Measurements from ENCODE around the gene CHKA.

CHKA gene

GRCh38 chr11:68053117-68053516 lies 68.1 kb downstream of the CHKA start:
- Histone ChIP-seq H3K4me3 (ENCODE audit: low read length) (no peak overlapping the region), H2AFZ (ENCODE audit: low read length) (no peak overlapping the region), H3K4me2 (ENCODE audit: low read depth, low read length) (no peak overlapping the region), H3K4me1 (ENCODE audit: low read length) (no peaks in the 10 kb centered on the region), H3K9me2 (replicated peaks; ENCODE audit: insufficient read depth, low read length) (no peaks in the 10 kb centered on the region), H3K9me3 (replicated peaks; ENCODE audit: insufficient read depth, low read length) (no peaks in the 10 kb centered on the region), H3K9ac (ENCODE audit: low read length) (no peak overlapping the region), H3K27ac (ENCODE audit: low read length) (no peak overlapping the region), H3K79me2 (ENCODE audit: low read length) (no peaks in the 10 kb centered on the region; the same call in 1 of the 2 replicates), H3F3A (ENCODE audit: insufficient read depth, low read length) (peaks cover 8% of the 10 kb centered on the region; the same call in 1 of the 2 replicates), H3K36me3 (replicated peaks; ENCODE audit: insufficient read depth, low read length) (no peaks in the 10 kb centered on the region; the same call in 1 of the 2 replicates), H4K20me1 (ENCODE audit: insufficient read depth, low read length) (no peaks in the 10 kb centered on the region), H3K27me3 (replicated peaks; ENCODE audit: insufficient read depth, low read length) (no peaks in the 10 kb centered on the region)
- DNase-seq: no peak
- TF ChIP-seq, protein P1, sequence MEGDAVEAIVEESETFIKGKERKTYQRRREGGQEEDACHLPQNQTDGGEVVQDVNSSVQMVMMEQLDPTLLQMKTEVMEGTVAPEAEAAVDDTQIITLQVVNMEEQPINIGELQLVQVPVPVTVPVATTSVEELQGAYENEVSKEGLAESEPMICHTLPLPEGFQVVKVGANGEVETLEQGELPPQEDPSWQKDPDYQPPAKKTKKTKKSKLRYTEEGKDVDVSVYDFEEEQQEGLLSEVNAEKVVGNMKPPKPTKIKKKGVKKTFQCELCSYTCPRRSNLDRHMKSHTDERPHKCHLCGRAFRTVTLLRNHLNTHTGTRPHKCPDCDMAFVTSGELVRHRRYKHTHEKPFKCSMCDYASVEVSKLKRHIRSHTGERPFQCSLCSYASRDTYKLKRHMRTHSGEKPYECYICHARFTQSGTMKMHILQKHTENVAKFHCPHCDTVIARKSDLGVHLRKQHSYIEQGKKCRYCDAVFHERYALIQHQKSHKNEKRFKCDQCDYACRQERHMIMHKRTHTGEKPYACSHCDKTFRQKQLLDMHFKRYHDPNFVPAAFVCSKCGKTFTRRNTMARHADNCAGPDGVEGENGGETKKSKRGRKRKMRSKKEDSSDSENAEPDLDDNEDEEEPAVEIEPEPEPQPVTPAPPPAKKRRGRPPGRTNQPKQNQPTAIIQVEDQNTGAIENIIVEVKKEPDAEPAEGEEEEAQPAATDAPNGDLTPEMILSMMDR (IDR thresholded peaks at IDR 0.05; ENCODE audit: low read length): no peak
- no peak for TF ChIP-seq EZH2 (optimal IDR thresholded peaks at IDR 0.05; ENCODE audit: low read depth, low read length)
- TF ChIP-seq EZH2phosphoT487 (IDR thresholded peaks at IDR 0.05; ENCODE audit: low read length): no peak

DNA sequence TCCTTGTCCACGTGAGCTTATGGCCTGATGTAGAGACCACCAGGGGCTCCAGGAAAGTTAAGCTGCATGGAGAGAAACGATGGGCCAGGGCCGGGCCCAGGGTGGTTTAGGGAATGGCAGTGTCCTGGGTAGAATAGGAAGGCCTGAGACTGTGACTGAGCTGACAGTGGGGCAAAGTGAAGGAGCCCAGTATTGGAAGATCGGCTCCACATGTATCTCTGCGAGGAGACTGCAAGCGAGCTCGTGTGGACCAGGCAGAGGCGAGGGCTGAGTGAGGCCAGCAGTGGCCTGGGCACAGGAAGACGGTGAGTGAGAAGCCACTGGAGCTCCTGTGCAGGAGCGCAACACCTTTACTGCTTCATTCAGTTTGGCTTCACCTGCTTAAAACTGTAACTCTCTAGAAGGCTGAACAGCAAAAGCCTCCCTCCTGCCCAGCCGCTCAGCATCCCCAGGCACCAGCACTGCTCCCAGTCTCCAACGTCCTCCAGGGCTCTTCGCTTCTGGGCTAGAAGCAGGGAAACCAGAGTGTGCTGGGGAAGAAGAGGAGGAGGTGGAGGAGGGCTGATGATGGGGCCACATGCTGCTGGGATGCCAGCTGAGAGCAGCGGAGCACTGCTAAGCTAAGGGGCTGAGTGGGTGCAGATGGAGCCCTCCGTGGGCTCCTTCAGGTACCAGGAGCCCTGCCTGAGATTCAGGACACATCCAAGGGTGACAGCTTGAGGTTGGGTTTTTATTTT lies 68.9 kb downstream of the CHKA start:
- H3K27ac ChIP-seq (ENCODE audit: low read length): no peak overlapping the region
- H3K9me3 ChIP-seq (replicated peaks; ENCODE audit: insufficient read depth, low read length): no peaks in the 10 kb centered on the region
- DNase-seq: no peak
- TF ChIP-seq, protein P1 (IDR thresholded peaks at IDR 0.05; ENCODE audit: low read length): no peak
- TF ChIP-seq EZH2phosphoT487 (IDR thresholded peaks at IDR 0.05; ENCODE audit: low read length) (no peak), EZH2 (optimal IDR thresholded peaks at IDR 0.05; ENCODE audit: low read depth, low read length) (no peak)
- no peaks in the 10 kb centered on the region; the same call in 1 of the 2 replicates for H3K79me2 ChIP-seq (ENCODE audit: low read length)
- no peaks in the 10 kb centered on the region for H4K20me1 ChIP-seq (ENCODE audit: insufficient read depth, low read length)
- H3K27me3 ChIP-seq (replicated peaks; ENCODE audit: insufficient read depth, low read length): no peaks in the 10 kb centered on the region
- H3K9ac ChIP-seq (ENCODE audit: low read length): no peak overlapping the region
- no peaks in the 10 kb centered on the region; the same call in 1 of the 2 replicates for H3K36me3 ChIP-seq (replicated peaks; ENCODE audit: insufficient read depth, low read length)
- peaks cover 8% of the 10 kb centered on the region; the same call in 1 of the 2 replicates for H3F3A ChIP-seq (ENCODE audit: insufficient read depth, low read length)
- H2AFZ ChIP-seq (ENCODE audit: low read length): no peak overlapping the region
- no peak overlapping the region for H3K4me2 ChIP-seq (ENCODE audit: low read depth, low read length)
- no peaks in the 10 kb centered on the region for H3K9me2 ChIP-seq (replicated peaks; ENCODE audit: insufficient read depth, low read length)
- no peaks in the 10 kb centered on the region for H3K4me1 ChIP-seq (ENCODE audit: low read length)
- no peak overlapping the region for H3K4me3 ChIP-seq (ENCODE audit: low read length)

DNA sequence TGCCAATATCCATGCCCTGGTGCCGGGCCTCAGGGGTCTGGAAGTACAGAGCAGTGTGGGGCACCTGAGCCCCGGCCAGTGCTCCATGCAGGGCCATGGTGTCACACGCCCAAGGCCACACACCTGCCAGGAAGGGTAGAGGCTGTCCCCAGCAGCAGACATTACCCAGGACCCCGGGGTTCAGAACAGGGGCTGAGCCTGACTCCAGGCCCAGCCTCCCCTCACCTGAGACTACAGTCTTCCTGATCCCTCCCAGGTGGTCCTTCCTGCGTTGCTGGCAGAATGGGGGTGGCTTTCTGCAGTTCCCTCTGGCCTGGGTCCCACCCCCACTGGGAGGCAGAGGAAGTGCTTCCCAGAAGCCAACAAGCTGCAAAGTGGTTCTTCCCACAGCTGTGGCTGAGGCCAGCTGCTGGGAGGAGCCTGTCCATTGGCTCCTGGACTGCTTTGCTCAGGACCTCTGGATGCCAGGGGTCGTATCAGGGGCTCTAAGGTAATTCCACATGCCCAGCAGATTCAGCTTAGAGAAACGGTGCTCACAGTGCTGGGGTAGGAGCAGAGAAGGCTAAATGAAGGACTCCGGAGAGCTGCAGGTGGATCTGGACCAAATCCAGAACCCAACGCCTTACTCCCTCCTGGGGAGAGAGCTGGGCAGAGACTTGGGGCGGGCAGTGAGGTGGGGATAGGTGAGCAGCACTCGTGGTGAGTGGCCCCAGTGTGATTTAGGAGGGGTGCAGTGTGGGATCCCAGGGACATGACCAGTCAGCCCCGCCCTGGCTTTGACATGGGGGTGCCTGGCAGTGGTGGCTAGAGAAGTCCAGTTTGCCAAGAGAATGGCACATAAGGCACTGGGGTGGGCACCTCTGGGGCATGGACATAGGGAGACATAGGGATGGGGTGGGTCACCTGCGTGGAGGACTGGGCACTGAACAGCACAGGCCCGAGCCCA lies 69.7 kb downstream of the CHKA start:
- Histone ChIP-seq H3K4me1 (ENCODE audit: low read length) (no peaks in the 10 kb centered on the region), H3K4me3 (ENCODE audit: low read length) (no peak overlapping the region), H3K27ac (ENCODE audit: low read length) (no peak overlapping the region), H3K9me2 (replicated peaks; ENCODE audit: insufficient read depth, low read length) (no peaks in the 10 kb centered on the region), H3K27me3 (replicated peaks; ENCODE audit: insufficient read depth, low read length) (no peaks in the 10 kb centered on the region), H3F3A (ENCODE audit: insufficient read depth, low read length) (peaks cover 8% of the 10 kb centered on the region; the same call in 1 of the 2 replicates), H3K9ac (ENCODE audit: low read length) (no peak overlapping the region), H3K36me3 (replicated peaks; ENCODE audit: insufficient read depth, low read length) (no peaks in the 10 kb centered on the region; the same call in 1 of the 2 replicates), H4K20me1 (ENCODE audit: insufficient read depth, low read length) (no peaks in the 10 kb centered on the region), H3K4me2 (ENCODE audit: low read depth, low read length) (no peak overlapping the region), H2AFZ (ENCODE audit: low read length) (no peak overlapping the region), H3K79me2 (ENCODE audit: low read length) (no peaks in the 10 kb centered on the region; the same call in 1 of the 2 replicates), H3K9me3 (replicated peaks; ENCODE audit: insufficient read depth, low read length) (no peaks in the 10 kb centered on the region)
- TF ChIP-seq, protein P1 (IDR thresholded peaks at IDR 0.05; ENCODE audit: low read length): no peak
- TF ChIP-seq EZH2 (optimal IDR thresholded peaks at IDR 0.05; ENCODE audit: low read depth, low read length): no peak
- no peak for TF ChIP-seq EZH2phosphoT487 (IDR thresholded peaks at IDR 0.05; ENCODE audit: low read length)
- DNase-seq: no peak

Measured in MM.1S (cell line).